Diencephalon (tissue), 1 donor: ENCODE data around the gene UBE2A. TPM values are rescaled to one million over a fixed set of nuclear protein-coding genes. Genes with fewer than 3 reads are reported as not detected.

Source experiments
- total RNA-seq: library from RNA; depleted of rRNA; stranded (reverse); fragments of >200 nt; gene quantifications from one replicate; pipeline ENCODE4 v1.2.3, GENCODE V29; 2014

UBE2A gene
- 39.4 TPM for total RNA-seq

GRCh38 chrX:119574394-119575266 lies at the start of gene UBE2A:
Gene UBE2A, plus strand, starts transcription at chrX:119574563. Its CDS starts 149 bp downstream, at chrX:119574712.

GRCh38 chrX:119565107-119565663 lies 9.2 kb upstream of the UBE2A start, which contains the start of gene STEEP1:
Gene STEEP1, minus strand, starts transcription at chrX:119565409. Its CDS starts 54 bp downstream, at chrX:119565355.

GRCh38 chrX:119606280-119607017 lies 32.1 kb downstream of the UBE2A start, which contains the start of gene NKRF:
Gene NKRF, minus strand, starts transcription at chrX:119606424.

Other genes starting within 250 kb of the UBE2A start
- gene SLC25A43, start 175.2 kb upstream of the UBE2A start, total RNA-seq = 3.9 TPM
- gene SLC25A5, start 106.1 kb upstream of the UBE2A start, total RNA-seq = 129 TPM
- gene STEEP1, start 9.2 kb upstream of the UBE2A start, total RNA-seq = 35.3 TPM
- gene NKRF, start 31.9 kb downstream of the UBE2A start, total RNA-seq = 20.8 TPM
- gene SEPTIN6, start 118.6 kb downstream of the UBE2A start, total RNA-seq = 67.8 TPM
- gene SOWAHD, start 184.0 kb downstream of the UBE2A start, total RNA-seq = 0.69 TPM
- gene RPL39, start 217.1 kb downstream of the UBE2A start, total RNA-seq = 2,362 TPM